NCI-H748 treated with DMSO at 0.1 percent for 48 hours (cell line): ENCODE data around the gene KIF18B.

ENCODE experiments used
- DNase-seq: peaks from one replicate; lab custom pipeline; 2025; lab: John Stamatoyannopoulos, UW

The KIF18B gene

GRCh38 chr17:44947461-44948314 lies at the start of gene KIF18B:
Gene KIF18B (minus strand): TSS chr17:44947773. CDS start chr17:44936344, 11,429 bp downstream.
- DNase-seq: peak; percentile 91

DNA sequence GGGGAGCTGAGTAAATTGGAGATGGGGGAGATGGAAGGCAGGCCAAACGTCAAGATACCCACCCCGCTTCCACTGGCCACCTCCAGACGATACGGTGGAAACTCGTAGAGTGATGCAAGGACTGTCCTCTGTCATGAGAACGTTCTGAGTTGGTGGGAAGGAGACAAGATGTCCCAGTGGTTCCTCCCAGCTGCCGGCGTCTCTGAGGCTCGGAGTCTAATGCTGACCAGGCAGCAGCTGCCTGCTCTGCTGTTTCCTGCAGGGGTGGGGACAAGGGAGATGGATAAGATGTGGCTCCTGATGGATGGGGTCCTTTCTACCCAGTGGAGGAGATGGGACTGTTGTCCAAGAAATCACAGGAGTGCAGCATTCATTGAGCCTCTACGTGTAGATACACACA lies 48.7 kb upstream of the KIF18B start:
- DNase-seq: no peak

- no peak for DNase-seq
Measured at GRCh38 chr17:44995436-44996001, 47.9 kb upstream of the KIF18B start.

DNA sequence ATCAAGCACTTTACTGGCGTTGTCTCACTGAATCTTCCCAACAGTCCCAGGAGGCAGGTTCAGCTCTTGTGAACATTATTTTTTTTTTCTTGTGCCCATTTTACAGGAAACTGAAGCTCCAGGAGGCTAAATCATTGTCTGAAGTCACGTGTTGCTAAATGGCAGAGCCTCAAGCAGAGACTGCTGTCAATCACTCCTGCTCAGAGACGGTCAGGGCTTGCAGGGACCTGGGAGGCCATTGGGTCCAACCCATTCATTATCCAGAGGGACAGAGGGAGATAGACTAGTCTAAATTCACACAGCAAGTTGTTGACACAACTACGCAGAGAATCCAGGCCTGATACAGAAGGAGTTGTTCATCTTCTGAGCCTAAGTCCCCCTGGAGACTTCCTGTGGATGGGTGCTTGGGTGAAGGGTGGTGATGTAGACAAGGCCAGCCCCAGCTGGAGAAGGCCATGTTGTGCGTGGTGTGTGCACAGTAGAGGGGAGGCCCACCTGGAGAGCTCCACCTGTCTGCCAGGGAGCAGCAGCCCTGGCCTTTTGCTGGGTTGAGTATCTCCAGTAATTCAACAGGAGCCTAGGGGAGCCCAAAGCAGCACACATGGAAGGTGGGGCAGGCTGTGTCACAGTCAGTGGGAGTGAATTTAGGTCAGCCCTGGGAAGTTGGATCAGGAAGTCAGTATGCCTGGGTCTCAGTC lies 44.8 kb upstream of the KIF18B start:
- no peak for DNase-seq

- DNase-seq: no peak
Measured at GRCh38 chr17:44990994-44991393, 43.4 kb upstream of the KIF18B start.

DNA sequence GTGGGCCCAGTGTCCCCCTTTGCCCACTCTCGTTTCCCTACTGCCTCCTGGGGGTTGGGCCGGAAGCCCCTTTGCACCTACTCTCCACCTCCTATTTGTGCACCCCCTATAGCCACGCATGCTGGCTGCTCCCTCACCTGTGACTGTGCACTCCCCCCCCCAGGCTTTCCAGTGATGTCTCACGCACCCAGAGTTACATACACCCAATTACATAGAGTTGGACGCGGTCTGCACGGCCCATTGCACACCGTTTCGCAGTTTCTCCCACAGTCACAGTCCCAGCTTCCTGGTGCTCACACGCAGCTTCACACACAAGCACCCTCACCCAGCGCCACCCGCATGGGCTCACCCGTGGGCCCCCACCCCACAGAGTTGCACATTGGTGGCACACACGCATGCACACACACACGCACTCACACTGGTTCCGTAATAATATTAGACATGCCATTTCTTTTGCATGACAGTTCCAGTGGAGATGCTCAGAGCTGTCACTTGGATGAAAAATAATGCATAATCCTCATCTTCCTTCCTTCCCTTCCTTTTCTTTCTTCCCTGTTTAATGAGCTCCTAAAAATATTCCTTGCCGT lies 42.1 kb upstream of the KIF18B start:
- DNase-seq: no peak

DNA sequence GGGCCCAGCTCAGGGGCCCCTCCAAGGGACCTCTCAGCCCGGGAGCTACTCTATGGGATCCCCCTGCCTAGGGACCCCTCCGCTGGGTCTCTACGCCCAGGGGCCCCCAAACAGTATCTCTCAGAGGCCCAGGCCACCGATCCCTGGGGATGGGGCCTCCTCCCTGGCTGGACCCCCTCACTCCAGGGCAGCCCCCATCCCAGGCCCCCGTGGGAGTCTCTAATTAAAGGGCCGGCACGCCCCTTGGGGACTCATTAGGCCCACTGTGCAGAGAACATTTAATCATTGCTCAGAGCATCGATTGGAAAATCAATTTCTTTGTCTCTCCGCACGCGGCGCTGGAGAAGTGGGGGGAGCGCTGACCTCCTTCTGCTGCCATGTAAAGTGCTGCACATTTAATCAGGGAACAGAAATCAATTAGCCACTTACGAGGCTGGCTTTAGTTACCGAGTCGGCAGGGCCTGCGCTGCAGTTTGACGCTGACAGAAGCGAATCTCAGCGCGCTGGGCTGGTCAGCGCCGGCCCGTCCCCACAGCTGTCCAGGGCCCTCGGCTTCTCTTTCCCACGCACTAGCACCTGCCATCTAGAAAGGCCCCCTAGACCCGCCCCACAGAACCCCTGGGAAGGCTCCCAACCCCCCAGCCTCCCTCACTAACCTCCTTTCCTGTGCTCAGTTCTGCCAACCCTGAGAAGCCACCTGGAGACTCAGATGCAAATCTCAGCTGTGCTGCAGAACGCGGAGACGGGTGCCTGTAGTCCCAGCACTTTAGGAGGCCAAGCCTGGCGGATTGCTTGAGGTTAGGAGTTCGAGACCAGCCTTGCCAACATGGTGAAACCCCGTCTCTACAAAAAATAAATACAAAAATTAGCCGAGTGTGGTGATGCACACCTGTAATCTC lies 40.7 kb upstream of the KIF18B start:
- DNase-seq: no peak

DNA sequence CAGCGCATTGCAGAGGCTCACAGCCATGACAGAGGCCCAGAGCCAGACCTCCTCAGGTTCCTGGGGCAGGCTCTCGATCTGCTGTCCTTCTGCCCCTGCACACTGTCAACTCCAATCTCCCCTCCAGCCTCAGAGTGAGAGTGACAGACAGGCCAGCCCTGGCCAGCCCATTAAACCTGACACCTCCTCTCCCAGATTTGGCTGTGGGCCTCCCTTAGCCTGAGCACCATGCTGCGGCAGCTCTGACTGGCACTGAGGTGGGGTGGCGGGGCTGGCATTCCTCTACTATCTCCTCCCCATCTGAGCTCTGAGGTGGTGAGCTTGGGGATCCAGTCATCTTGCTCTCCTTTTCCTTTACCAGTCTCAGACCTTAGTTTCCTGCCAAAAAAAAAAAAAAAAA lies 36.0 kb upstream of the KIF18B start:
- DNase-seq: no peak

DNA sequence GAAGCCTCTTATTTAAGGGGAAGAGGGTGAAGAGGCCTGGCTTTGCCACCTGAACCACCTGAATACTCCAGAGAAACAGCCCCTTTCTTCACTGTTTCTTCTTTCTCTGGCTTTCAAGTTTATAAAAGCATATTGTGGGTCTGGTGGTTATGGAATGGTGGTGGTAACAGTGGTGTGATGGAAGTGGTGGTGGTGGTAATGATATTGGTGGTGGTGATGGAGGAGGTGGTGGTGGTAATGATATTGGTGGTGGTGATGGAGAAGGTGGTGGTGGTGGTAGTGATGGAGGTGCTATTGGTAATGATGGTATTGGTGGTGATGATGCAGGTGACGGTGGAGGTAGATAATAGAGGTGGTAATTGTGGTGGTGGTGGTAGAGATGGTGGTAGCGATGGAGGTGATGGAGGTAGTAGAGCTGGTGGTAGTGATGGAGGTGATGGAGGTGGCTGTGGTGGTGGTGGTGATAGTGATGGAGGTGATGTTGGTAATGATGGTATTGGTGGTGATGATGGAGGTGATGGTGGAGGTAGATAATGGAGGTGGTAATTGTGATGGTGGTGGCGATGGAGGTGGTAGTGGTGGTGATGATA lies 34.6 kb upstream of the KIF18B start:
- no peak for DNase-seq

DNA sequence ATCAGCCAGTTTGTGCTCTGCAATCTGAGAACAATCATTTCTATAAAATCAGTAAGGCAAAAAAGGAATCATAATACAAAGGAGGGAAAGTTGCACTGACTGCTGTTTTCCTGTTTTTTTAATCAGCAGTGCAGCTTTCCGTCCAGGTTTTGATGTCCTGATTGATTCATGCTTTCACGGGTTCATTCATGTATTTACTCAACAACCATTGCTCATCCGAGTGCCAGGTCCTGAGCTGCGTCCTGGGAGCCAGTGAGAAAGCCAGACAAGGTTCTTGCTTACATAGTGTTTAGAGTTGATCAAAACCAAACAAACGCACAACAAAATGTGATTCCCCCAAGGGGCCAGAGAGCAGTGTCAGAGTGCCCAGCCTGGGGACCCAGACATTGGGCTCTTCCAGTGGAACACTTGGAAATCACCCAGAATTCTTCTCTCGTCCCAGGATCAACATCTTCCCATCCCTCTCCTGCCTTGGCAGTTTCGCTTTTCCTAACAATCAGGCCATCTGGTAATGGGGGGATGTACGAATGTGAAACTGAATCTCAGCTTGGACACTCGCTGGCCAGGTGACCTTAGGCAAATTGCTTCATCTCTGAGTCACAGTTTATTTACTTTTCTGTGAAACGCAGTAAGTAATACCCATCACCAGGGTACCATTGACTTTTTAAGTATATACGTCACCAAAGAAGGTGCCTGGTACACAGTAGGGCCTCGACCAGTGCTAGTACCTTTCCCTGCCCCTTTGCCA lies 33.8 kb upstream of the KIF18B start:
- DNase-seq: no peak

DNA sequence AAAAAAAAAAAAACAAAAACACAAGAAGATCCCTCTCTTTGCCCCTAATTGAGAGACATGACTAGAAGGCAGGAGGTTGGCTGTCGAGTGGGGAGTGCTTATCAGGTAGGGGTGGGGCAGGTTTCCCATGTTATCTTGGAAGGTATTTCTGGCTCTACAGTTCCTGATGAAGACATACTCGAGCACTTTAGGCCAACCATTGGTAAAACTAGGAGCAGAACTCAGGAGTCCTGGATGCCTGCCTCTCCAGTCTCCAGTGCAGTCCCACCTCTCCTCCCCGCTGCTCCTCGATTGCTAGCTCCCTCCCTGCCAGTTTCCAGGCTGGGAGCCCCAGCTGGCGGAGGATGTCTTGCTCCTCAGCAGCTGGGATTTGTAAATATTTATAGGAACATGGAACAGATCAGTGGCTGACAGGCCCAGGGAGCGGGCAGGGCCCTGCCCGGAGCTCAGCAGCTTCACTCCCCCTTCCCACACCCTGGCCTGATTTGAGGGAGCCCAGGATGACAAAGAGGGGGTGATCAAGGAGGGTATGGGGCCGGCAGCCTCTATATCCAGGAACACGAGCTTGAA lies 31.9 kb upstream of the KIF18B start:
- no peak for DNase-seq

DNA sequence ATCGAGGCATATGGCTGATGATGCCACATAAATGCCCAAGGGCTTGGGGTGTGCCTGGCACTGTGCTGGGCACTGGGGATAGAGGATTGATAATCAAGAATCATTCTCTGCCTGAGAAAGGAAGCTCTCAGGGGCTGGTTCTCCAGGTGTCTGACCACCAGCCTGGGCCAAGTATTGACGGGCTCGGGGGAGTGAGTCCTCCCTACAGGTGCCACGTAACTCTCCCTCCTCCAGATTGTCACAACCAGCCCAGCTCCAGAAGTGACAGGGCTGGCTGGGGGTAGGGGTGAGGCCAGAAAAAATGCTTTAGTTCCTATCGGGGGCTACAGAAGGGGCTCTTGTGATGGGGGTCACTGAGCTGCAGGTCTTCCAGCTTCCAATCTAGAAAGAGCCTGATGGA lies 31.2 kb upstream of the KIF18B start:
- no peak for DNase-seq

DNA sequence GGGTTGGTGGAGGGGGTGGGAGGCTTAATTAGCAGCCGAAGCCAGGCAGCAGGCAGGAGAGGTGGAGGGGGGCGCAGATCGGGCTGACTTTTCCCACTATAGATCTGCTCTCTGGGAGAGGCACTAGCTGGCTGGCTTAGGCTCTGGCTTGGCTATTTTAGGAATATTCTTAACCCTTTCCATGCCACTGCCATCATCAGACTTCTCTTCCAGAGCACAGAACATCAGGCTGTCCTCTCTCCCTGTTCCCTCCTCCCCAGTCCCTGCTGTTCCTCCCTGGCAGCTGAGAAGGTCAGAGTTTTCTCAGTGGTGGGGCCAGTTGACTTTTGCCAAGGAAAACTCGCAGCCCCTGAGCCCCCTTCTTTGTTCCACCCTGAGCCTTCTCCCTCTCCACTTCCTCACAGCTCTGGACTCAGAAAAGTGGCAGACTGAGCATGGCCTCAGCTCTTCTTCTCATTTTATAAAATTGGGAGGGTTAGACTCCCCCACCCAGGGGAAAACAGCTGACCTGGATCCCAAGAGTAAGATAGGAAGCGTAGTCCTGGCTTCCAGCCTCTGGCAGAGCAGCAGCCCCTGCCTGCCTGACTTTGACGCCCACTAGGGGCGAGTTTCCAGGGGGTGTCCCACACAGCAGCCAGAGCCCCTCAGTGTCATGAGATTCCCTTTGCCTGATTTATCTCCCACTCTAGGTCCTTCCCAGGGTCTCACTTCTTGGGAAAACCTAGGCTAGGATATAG lies 30.4 kb upstream of the KIF18B start:
- no peak for DNase-seq

DNA sequence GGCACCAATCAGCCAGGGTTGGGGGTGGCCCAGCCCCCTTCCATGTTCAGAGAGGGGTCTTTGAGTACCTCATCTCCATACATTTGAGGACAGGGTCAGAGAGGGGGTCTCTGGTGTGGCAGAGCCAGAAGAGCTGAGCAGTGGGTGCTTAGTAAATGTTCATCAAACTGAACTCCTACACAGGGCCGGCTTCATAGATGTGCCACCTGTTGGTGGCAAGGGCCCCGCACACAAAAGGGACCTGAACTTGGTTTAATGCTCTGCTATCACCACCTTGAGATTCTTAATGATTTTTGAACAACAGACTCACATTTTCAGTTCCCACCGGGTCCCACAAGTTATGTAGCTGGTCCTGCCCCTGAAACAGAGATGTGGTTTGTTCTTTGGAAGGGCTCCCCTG lies 29.5 kb upstream of the KIF18B start:
- no peak for DNase-seq

- DNase-seq: no peak
Measured at GRCh38 chr17:44976206-44976605, 28.6 kb upstream of the KIF18B start.

GRCh38 chr17:44972953-44973352 lies 25.4 kb upstream of the KIF18B start:
- no peak for DNase-seq

- DNase-seq: no peak
Measured at GRCh38 chr17:44971776-44972483, 24.4 kb upstream of the KIF18B start.

DNA sequence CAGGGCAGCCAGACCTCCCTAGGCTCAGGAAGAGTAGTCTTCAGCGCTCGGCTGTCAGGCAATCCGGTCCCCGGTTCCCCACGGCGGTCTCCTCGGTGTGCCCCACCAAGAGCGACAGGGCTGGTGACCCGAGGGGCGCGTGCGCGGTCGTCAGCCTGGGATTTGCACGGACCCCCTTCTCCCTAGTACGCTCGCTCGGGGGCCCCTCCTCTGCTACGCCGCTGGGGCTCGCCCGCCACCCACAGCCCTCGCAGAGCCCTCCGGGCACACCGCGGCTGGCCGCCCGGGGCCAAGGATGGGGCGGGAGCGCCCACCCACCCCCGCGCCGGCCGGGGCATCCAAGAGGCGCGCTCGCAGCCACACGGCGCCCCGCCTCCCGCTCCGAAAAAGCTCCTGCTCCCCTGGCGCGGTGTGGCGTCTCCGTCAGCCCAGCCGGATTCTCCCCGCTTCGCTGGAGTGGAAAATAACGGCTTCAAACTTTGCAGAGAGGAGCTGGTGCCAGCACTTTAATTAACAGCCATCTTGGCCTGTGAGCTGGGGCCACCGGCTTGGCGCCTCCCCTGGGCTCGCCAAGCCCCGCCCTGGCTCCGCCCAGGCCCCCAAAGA lies 22.7 kb upstream of the KIF18B start:
- no peak for DNase-seq
